Sciatic nerve (tissue), 2 donors: ENCODE measurements around the gene TBC1D4. TPM values are rescaled to one million over a fixed set of nuclear protein-coding genes. Genes with fewer than 3 reads are reported as not detected.
A peak's percentile ranks its signal among the peaks of the same experiment; 100 is the strongest.
"Not testable (repeated sequence)": the region's sequence is repeated elsewhere in the genome, so short reads cannot be mapped to it uniquely, and the experiment has no call there.

Experiments used
- ATAC-seq: fragments of 200-7000 bp; cut with Tn5 transposase; one replicate; pipeline ENCODE4 v1.9.1; 2020; ENCODE audit warnings: mild to moderate bottlenecking, moderate library complexity
- DNase-seq: peaks from one replicate; pipeline ENCODE4 v3.0.0-alpha.2; 2020; ENCODE audit warnings: low spot score
- intact Hi-C: fragments of 100-400 bp; cut with DNase I; formaldehyde crosslinking; loops from one replicate; pipeline ENCODE4 v1.14.2; 2022
- total RNA-seq: library from RNA; stranded (reverse); fragmentation: NEBNext Ultra II Directional; extraction: Animal tissue kit (Norgen Biotek cat#: 25700); gene quantifications from one replicate; pipeline ENCODE4 v1.2.1, GENCODE V29; 2021
- donor health status: DM: no; HTN: no; CAD: no.
- donor health status: DM: no; HTN: no; CAD: no.

Gene TBC1D4
- total RNA-seq, 1 donor from 2014 or later, result 19.6 TPM

- ATAC-seq (no peak), DNase-seq (no peak)
- intact Hi-C loops, result no loop called here
These were observed 160.9 kb downstream of the TBC1D4 start for GRCh38 chr13:75321084-75321483.

- intact Hi-C loops, result no loop called here
- DNase-seq, result no peak
These were observed 162.7 kb downstream of the TBC1D4 start for GRCh38 chr13:75319254-75319653.

GRCh38 chr13:75318138-75318833 is 163.7 kb downstream of the TBC1D4 start:
- intact Hi-C loops, result no loop called here
- ATAC-seq (no peak), DNase-seq (no peak)

More at GRCh38 chr13:75319254-75319653, 162.7 kb downstream of the TBC1D4 start:
- ATAC-seq, result peak; percentile 48

- DNase-seq, result no peak
- no peak for ATAC-seq
- intact Hi-C loops, result no loop called here
These were observed 165.5 kb downstream of the TBC1D4 start for GRCh38 chr13:75316427-75316826.

- intact Hi-C loops, result no loop called here
- no peak for ATAC-seq
- DNase-seq, result no peak
These were observed 169.0 kb downstream of the TBC1D4 start for GRCh38 chr13:75312884-75313520.

GRCh38 chr13:75309981-75310580 is 171.9 kb downstream of the TBC1D4 start:
- intact Hi-C loops, result no loop called here
- ATAC-seq, result peak; percentile 30
- DNase-seq, result no peak

- ATAC-seq (no peak), DNase-seq (no peak)
- intact Hi-C loops, result no loop called here
These were observed 173.7 kb downstream of the TBC1D4 start for GRCh38 chr13:75308222-75308621.

- DNase-seq (no peak), ATAC-seq (no peak)
- intact Hi-C loops, result no loop called here
These were observed 174.5 kb downstream of the TBC1D4 start for GRCh38 chr13:75307370-75307949.

GRCh38 chr13:75306967-75307366 is 175.0 kb downstream of the TBC1D4 start:
- intact Hi-C loops, ATAC-seq, DNase-seq: not testable (repeated sequence)

GRCh38 chr13:75305059-75305458 is 176.9 kb downstream of the TBC1D4 start:
- ATAC-seq, result no peak

GRCh38 chr13:75303263-75303662 is 178.7 kb downstream of the TBC1D4 start:
- intact Hi-C loops, result no loop called here
- no peak for DNase-seq
- no peak for ATAC-seq

More at GRCh38 chr13:75305059-75305458, 176.9 kb downstream of the TBC1D4 start:
- intact Hi-C loops, result no loop called here
- no peak for DNase-seq

- ATAC-seq (no peak), DNase-seq (no peak)
- intact Hi-C loops, result no loop called here
These were observed 179.8 kb downstream of the TBC1D4 start for GRCh38 chr13:75302071-75302698.

- ATAC-seq (no peak), DNase-seq (no peak)
- intact Hi-C loops, result no loop called here
These were observed 181.8 kb downstream of the TBC1D4 start for GRCh38 chr13:75299913-75300862.

GRCh38 chr13:75299246-75299645 is 182.7 kb downstream of the TBC1D4 start:
- intact Hi-C loops, result no loop called here
- DNase-seq, result no peak
- ATAC-seq, result no peak

GRCh38 chr13:75296641-75297040 is 185.3 kb downstream of the TBC1D4 start:
- DNase-seq (no peak), ATAC-seq (no peak)
- intact Hi-C loops, result no loop called here

GRCh38 chr13:75295201-75295600 is 186.8 kb downstream of the TBC1D4 start:
- ATAC-seq, result no peak
- intact Hi-C loops, result no loop called here
- DNase-seq, result no peak

GRCh38 chr13:75294110-75294509 is 187.9 kb downstream of the TBC1D4 start:
- intact Hi-C loops, result no loop called here
- no peak for DNase-seq
- ATAC-seq, result no peak

GRCh38 chr13:75285310-75285709 is 196.7 kb downstream of the TBC1D4 start:
- no peak for DNase-seq
- ATAC-seq, result no peak
- intact Hi-C loops, result no loop called here
